ENCODE results near the gene CRLF1. TPM values are rescaled to one million over a fixed set of nuclear protein-coding genes. Genes with fewer than 3 reads are reported as not detected.
A peak's percentile ranks its signal among the peaks of the same experiment; 100 is the strongest.

The CRLF1 gene
- total RNA-seq, 1 experiment from 2014 or later: 16.2 TPM

GRCh38 chr19:18611327-18612050 lies 4.9 kb upstream of the CRLF1 start:
- no peaks in the 10 kb centered on the region for H3K79me1 ChIP-seq (ENCODE audit: insufficient read depth, low read depth, low read length, poor library complexity, severe bottlenecking)
- peaks cover 17% of the 10 kb centered on the region for H3K4me1 ChIP-seq (ENCODE audit: insufficient read depth, low read length)
- H2AK5ac ChIP-seq (ENCODE audit: insufficient read length, low read length): no peak overlapping the region
- H3T11ph ChIP-seq (ENCODE audit: low read length): no peak overlapping the region
- H3K4me2 ChIP-seq (ENCODE audit: insufficient read depth, insufficient read length, low read length): peak overlapping the region; percentile 44
- 0 out of 3 replicates have a peak, but pooled peaks have one; percentile 11 for TF ChIP-seq CTCF (conservative IDR thresholded peaks at IDR 0.05)
- no peak overlapping the region for H3K23ac ChIP-seq (ENCODE audit: insufficient read length, low read depth, low read length)
- peaks cover 27% of the 10 kb centered on the region for H3K23me2 ChIP-seq (ENCODE audit: insufficient read length, low read depth, low read length, poor library complexity, severe bottlenecking)
- H2AFZ ChIP-seq (ENCODE audit: low read length): no peak overlapping the region
- no peak overlapping the region for H2BK120ac ChIP-seq (ENCODE audit: low read depth, low read length, poor library complexity, severe bottlenecking)
- WGBS (ENCODE audit: extremely low coverage, insufficient read length, low lambda C conversion rate): no CpG with 5 or more reads among the region's 62 CpGs
- no peak overlapping the region for H2BK12ac ChIP-seq (ENCODE audit: insufficient read length, low read depth, low read length)
- H3K27ac ChIP-seq (ENCODE audit: insufficient read length, low read depth, low read length): no peak overlapping the region
- no peak overlapping the region for H3K18ac ChIP-seq (ENCODE audit: insufficient read length, low read depth, low read length)
- H2BK5ac ChIP-seq (ENCODE audit: insufficient read length, low read length): no peak overlapping the region
- H3K4ac ChIP-seq (ENCODE audit: low read depth, low read length): no peak overlapping the region
- no peak overlapping the region for H3K9ac ChIP-seq (ENCODE audit: extremely low read depth, insufficient read length, low read length)
- H3K9me3 ChIP-seq (ENCODE audit: control insufficient read depth, low read depth, low read length): no peaks in the 10 kb centered on the region
- no peak overlapping the region for H3K56ac ChIP-seq (ENCODE audit: insufficient read length, low read depth, low read length)
- H3K9me3 Mint-ChIP-seq: peaks cover 0 to 2% of the 10 kb centered on the region in 2 experiments; a peak in 2 of 5 replicates
- H3K14ac ChIP-seq (ENCODE audit: insufficient read depth, low read length): no peak overlapping the region
- H3K27ac Mint-ChIP-seq: no peak overlapping the region
- H2BK20ac ChIP-seq (ENCODE audit: low read depth, low read length, poor library complexity, severe bottlenecking): no peak overlapping the region
- peaks cover 70% of the 10 kb centered on the region for H3K27me3 ChIP-seq (ENCODE audit: insufficient read depth, low read length)
- H4K5ac ChIP-seq (ENCODE audit: insufficient read length, low read depth, low read length): no peak overlapping the region
- no peaks in the 10 kb centered on the region for H4K20me1 ChIP-seq (ENCODE audit: control insufficient read depth, insufficient read depth, insufficient read length)
- H3K4me1 Mint-ChIP-seq: peaks cover 42 to 53% of the 10 kb centered on the region in 2 experiments
- H3K27me3 Mint-ChIP-seq (ENCODE audit: low read depth): peaks cover 93% of the 10 kb centered on the region
- DNase-seq: peak; percentile 77
- H3K4me3 Mint-ChIP-seq: peak overlapping the region; percentile 64 to 88
- no peak overlapping the region for H4K91ac ChIP-seq (ENCODE audit: insufficient read length, low read depth, low read length)
- H2BK15ac ChIP-seq (ENCODE audit: low read depth, low read length): peak overlapping the region; percentile 16; the same call in 1 of the 2 replicates
- no peaks in the 10 kb centered on the region for H3K79me2 ChIP-seq (ENCODE audit: insufficient read depth, low read length)
- no peaks in the 10 kb centered on the region; a peak in 2 of 7 replicates for H3K36me3 Mint-ChIP-seq (ENCODE audit: insufficient read depth in 1 of 3, low read depth in 3 of 3)
- H4K8ac ChIP-seq (replicated peaks; ENCODE audit: insufficient read length, low read depth, low read length): no peak overlapping the region

All from H9 (cell line).